ENCODE data around the gene OTUD7B.

OTUD7B gene

GRCh38 chr1:150001415-150001814, 9.1 kb downstream of the OTUD7B start:
- Histone ChIP-seq H3K36me3 (ENCODE audit: control insufficient read depth in 1 of 2, insufficient read depth in 2 of 2, low read depth in 1 of 2, low read length in 2 of 2) (peaks cover 2 to 63% of the 10 kb centered on the region in 2 experiments), H3K4ac (ENCODE audit: low read depth in 1 of 2, low read length in 2 of 2) (no peak overlapping the region), H3K18ac (ENCODE audit: low read depth in 1 of 2, low read length in 2 of 2) (no peak overlapping the region), H3K27me3 (ENCODE audit: control insufficient read depth in 1 of 2, insufficient read depth in 1 of 2, low read length in 2 of 2) (no peaks in the 10 kb centered on the region), H3K4me3 (ENCODE audit: insufficient read depth in 1 of 2, low read depth in 1 of 2, low read length in 2 of 2) (no peak overlapping the region), H3K27ac (ENCODE audit: low read length, poor library complexity, severe bottlenecking) (no peak overlapping the region), H3K9ac (ENCODE audit: low read length) (no peak overlapping the region), H2BK12ac (ENCODE audit: low read length in 2 of 2) (no peak overlapping the region), H3K79me1 (replicated peaks; ENCODE audit: low read length, poor library complexity, severe bottlenecking) (peaks cover 12% of the 10 kb centered on the region), H3K4me1 (ENCODE audit: control insufficient read depth, insufficient read depth, low read depth, low read length) (peaks cover 2% of the 10 kb centered on the region), H2AFZ (ENCODE audit: low read depth, low read length) (no peak overlapping the region), H4K91ac (ENCODE audit: low read length) (no peak overlapping the region), H3K9me3 (ENCODE audit: control insufficient read depth, low read length) (no peaks in the 10 kb centered on the region), H3K14ac (ENCODE audit: low read length in 2 of 2) (no peak overlapping the region), H2BK5ac (ENCODE audit: low read depth, low read length, poor library complexity, severe bottlenecking) (no peak overlapping the region), H3K4me2 (ENCODE audit: low read length, poor library complexity, severe bottlenecking) (no peak overlapping the region), H3K23ac (ENCODE audit: low read length in 2 of 2) (no peak overlapping the region), H2AK5ac (ENCODE audit: low read length, severe bottlenecking) (no peak overlapping the region), H2BK15ac (ENCODE audit: low read depth, poor library complexity, severe bottlenecking) (no peak overlapping the region), H2BK120ac (ENCODE audit: low read depth, low read length) (no peak overlapping the region), H4K8ac (ENCODE audit: low read length) (no peak overlapping the region)
- DNase-seq = no peak
- 100% methylated on average over 1 of the region's 1 CpG for WGBS

GRCh38 chr1:149997585-149998262, 12.8 kb downstream of the OTUD7B start:
- H4K8ac ChIP-seq (ENCODE audit: low read length) = no peak overlapping the region
- no peak overlapping the region for H3K14ac ChIP-seq (ENCODE audit: low read length in 2 of 2)
- H3K9ac ChIP-seq (ENCODE audit: low read length) = no peak overlapping the region
- no peak overlapping the region for H2AK5ac ChIP-seq (ENCODE audit: low read length, severe bottlenecking)
- 95% methylated on average over 6 of the region's 6 CpGs for WGBS
- H2AFZ ChIP-seq (ENCODE audit: low read depth, low read length) = no peak overlapping the region
- H3K23ac ChIP-seq (ENCODE audit: low read length in 2 of 2) = no peak overlapping the region
- no peak overlapping the region for H3K4me3 ChIP-seq (ENCODE audit: insufficient read depth in 1 of 2, low read depth in 1 of 2, low read length in 2 of 2)
- H4K91ac ChIP-seq (ENCODE audit: low read length) = no peak overlapping the region
- no peaks in the 10 kb centered on the region for H3K27me3 ChIP-seq (ENCODE audit: control insufficient read depth in 1 of 2, insufficient read depth in 1 of 2, low read length in 2 of 2)
- H3K4ac ChIP-seq (ENCODE audit: low read depth in 1 of 2, low read length in 2 of 2) = no peak overlapping the region
- peaks cover 4 to 41% of the 10 kb centered on the region in 2 experiments for H3K36me3 ChIP-seq (ENCODE audit: control insufficient read depth in 1 of 2, insufficient read depth in 2 of 2, low read depth in 1 of 2, low read length in 2 of 2)
- H3K4me1 ChIP-seq (ENCODE audit: control insufficient read depth, insufficient read depth, low read depth, low read length) = peaks cover 2% of the 10 kb centered on the region
- H3K4me2 ChIP-seq (ENCODE audit: low read length, poor library complexity, severe bottlenecking) = no peak overlapping the region
- DNase-seq = no peak
- no peaks in the 10 kb centered on the region for H3K9me3 ChIP-seq (ENCODE audit: control insufficient read depth, low read length)
- H2BK12ac ChIP-seq (ENCODE audit: low read length in 2 of 2) = no peak overlapping the region
- H2BK15ac ChIP-seq (ENCODE audit: low read depth, poor library complexity, severe bottlenecking) = no peak overlapping the region
- no peak overlapping the region for H3K27ac ChIP-seq (ENCODE audit: low read length, poor library complexity, severe bottlenecking)
- H3K79me1 ChIP-seq (replicated peaks; ENCODE audit: low read length, poor library complexity, severe bottlenecking) = peaks cover 4% of the 10 kb centered on the region
- H3K18ac ChIP-seq (ENCODE audit: low read depth in 1 of 2, low read length in 2 of 2) = no peak overlapping the region
- H2BK120ac ChIP-seq (ENCODE audit: low read depth, low read length) = no peak overlapping the region
- H2BK5ac ChIP-seq (ENCODE audit: low read depth, low read length, poor library complexity, severe bottlenecking) = no peak overlapping the region

GRCh38 chr1:149995927-149996326, 14.6 kb downstream of the OTUD7B start:
- Histone ChIP-seq H2BK5ac (ENCODE audit: low read depth, low read length, poor library complexity, severe bottlenecking) (no peak overlapping the region), H3K79me1 (replicated peaks; ENCODE audit: low read length, poor library complexity, severe bottlenecking) (peaks cover 4% of the 10 kb centered on the region), H2BK15ac (ENCODE audit: low read depth, poor library complexity, severe bottlenecking) (no peak overlapping the region), H2BK12ac (ENCODE audit: low read length in 2 of 2) (no peak overlapping the region), H3K4me2 (ENCODE audit: low read length, poor library complexity, severe bottlenecking) (no peak overlapping the region), H3K23ac (ENCODE audit: low read length in 2 of 2) (no peak overlapping the region), H4K91ac (ENCODE audit: low read length) (no peak overlapping the region), H2AFZ (ENCODE audit: low read depth, low read length) (no peak overlapping the region), H2AK5ac (ENCODE audit: low read length, severe bottlenecking) (no peak overlapping the region), H3K9me3 (ENCODE audit: control insufficient read depth, low read length) (no peaks in the 10 kb centered on the region), H3K9ac (ENCODE audit: low read length) (no peak overlapping the region), H3K18ac (ENCODE audit: low read depth in 1 of 2, low read length in 2 of 2) (no peak overlapping the region), H3K27me3 (ENCODE audit: control insufficient read depth in 1 of 2, insufficient read depth in 1 of 2, low read length in 2 of 2) (no peaks in the 10 kb centered on the region), H2BK120ac (ENCODE audit: low read depth, low read length) (no peak overlapping the region), H4K8ac (ENCODE audit: low read length) (no peak overlapping the region), H3K14ac (ENCODE audit: low read length in 2 of 2) (no peak overlapping the region), H3K4me1 (ENCODE audit: control insufficient read depth, insufficient read depth, low read depth, low read length) (peaks cover 2% of the 10 kb centered on the region), H3K4me3 (ENCODE audit: insufficient read depth in 1 of 2, low read depth in 1 of 2, low read length in 2 of 2) (no peak overlapping the region), H3K4ac (ENCODE audit: low read depth in 1 of 2, low read length in 2 of 2) (no peak overlapping the region), H3K36me3 (ENCODE audit: control insufficient read depth in 1 of 2, insufficient read depth in 2 of 2, low read depth in 1 of 2, low read length in 2 of 2) (peaks cover 8 to 40% of the 10 kb centered on the region in 2 experiments), H3K27ac (ENCODE audit: low read length, poor library complexity, severe bottlenecking) (no peak overlapping the region)
- no peak for DNase-seq
- 42% methylated on average over 1 of the region's 2 CpGs for WGBS

GRCh38 chr1:149993764-149994163, 16.8 kb downstream of the OTUD7B start:
- H2BK12ac ChIP-seq (ENCODE audit: low read length in 2 of 2) = no peak overlapping the region
- H2AK5ac ChIP-seq (ENCODE audit: low read length, severe bottlenecking) = no peak overlapping the region

More at GRCh38 chr1:149993764-149994163, 16.8 kb downstream of the OTUD7B start:
- Histone ChIP-seq H4K91ac (ENCODE audit: low read length) (no peak overlapping the region), H3K27me3 (ENCODE audit: control insufficient read depth in 1 of 2, insufficient read depth in 1 of 2, low read length in 2 of 2) (no peaks in the 10 kb centered on the region), H2BK15ac (ENCODE audit: low read depth, poor library complexity, severe bottlenecking) (no peak overlapping the region), H3K4me1 (ENCODE audit: control insufficient read depth, insufficient read depth, low read depth, low read length) (no peaks in the 10 kb centered on the region), H3K9ac (ENCODE audit: low read length) (no peak overlapping the region), H3K9me3 (ENCODE audit: control insufficient read depth, low read length) (no peaks in the 10 kb centered on the region), H3K79me1 (replicated peaks; ENCODE audit: low read length, poor library complexity, severe bottlenecking) (peaks cover 5% of the 10 kb centered on the region), H2BK5ac (ENCODE audit: low read depth, low read length, poor library complexity, severe bottlenecking) (no peak overlapping the region), H3K23ac (ENCODE audit: low read length in 2 of 2) (no peak overlapping the region), H3K27ac (ENCODE audit: low read length, poor library complexity, severe bottlenecking) (no peak overlapping the region), H3K14ac (ENCODE audit: low read length in 2 of 2) (no peak overlapping the region), H2AFZ (ENCODE audit: low read depth, low read length) (no peak overlapping the region), H2BK120ac (ENCODE audit: low read depth, low read length) (no peak overlapping the region), H3K4me2 (ENCODE audit: low read length, poor library complexity, severe bottlenecking) (no peak overlapping the region), H3K36me3 (ENCODE audit: control insufficient read depth in 1 of 2, insufficient read depth in 2 of 2, low read depth in 1 of 2, low read length in 2 of 2) (peaks cover 5 to 28% of the 10 kb centered on the region in 2 experiments), H3K18ac (ENCODE audit: low read depth in 1 of 2, low read length in 2 of 2) (no peak overlapping the region), H3K4me3 (ENCODE audit: insufficient read depth in 1 of 2, low read depth in 1 of 2, low read length in 2 of 2) (no peak overlapping the region), H4K8ac (ENCODE audit: low read length) (no peak overlapping the region), H3K4ac (ENCODE audit: low read depth in 1 of 2, low read length in 2 of 2) (no peak overlapping the region)
- no peak for DNase-seq
